Measurements from ENCODE around the gene YIF1A.

GRCh38 chr11:66237867-66238266, 51.1 kb downstream of the YIF1A start:
- TF ChIP-seq EP300 (IDR thresholded peaks at IDR 0.05), result no peak
- TF ChIP-seq POLR2A (IDR thresholded peaks at IDR 0.05), result no peak
